ENCODE results near the gene BUD13. TPM values are rescaled to one million over a fixed set of nuclear protein-coding genes. Genes with fewer than 3 reads are reported as not detected.

Gene BUD13
- total and polyA plus RNA-seq, 2 experiments from 2014 or later = 17.0 to 24.8 TPM

GRCh38 chr11:116701876-116702275 lies 70.9 kb downstream of the BUD13 start:
- TF ChIP-seq CREB1 (CRISPR knock-in tag; IDR thresholded peaks at IDR 0.05; ENCODE audit: low read depth) = no peak
- TF ChIP-seq NANOG (IDR thresholded peaks at IDR 0.05; ENCODE audit: borderline replicate concordance) = no peak
- no peak for TF ChIP-seq ETS1 (IDR thresholded peaks at IDR 0.05)
- TF ChIP-seq ZNF462 (CRISPR knock-in tag; IDR thresholded peaks at IDR 0.05) = no peak
- no peak for TF ChIP-seq REST (IDR thresholded peaks at IDR 0.05; ENCODE audit: unreplicated experiment)
- TF ChIP-seq CTCF (conservative IDR thresholded peaks at IDR 0.05; ENCODE audit: low read depth in 2 of 2) = no peak
- TF ChIP-seq JUNB (IDR thresholded peaks at IDR 0.05; ENCODE audit: unreplicated experiment) = no peak
- TF ChIP-seq EZH2phosphoT487 (IDR thresholded peaks at IDR 0.05; ENCODE audit: unreplicated experiment) = no peak
- TF ChIP-seq STAT1 (IDR thresholded peaks at IDR 0.05; ENCODE audit: unreplicated experiment) = no peak
- TF ChIP-seq POLR2AphosphoS5 (IDR thresholded peaks at IDR 0.05; ENCODE audit: low read depth) = no peak
- no peak for TF ChIP-seq EZH2 (IDR thresholded peaks at IDR 0.05; ENCODE audit: low read depth, unreplicated experiment)
- no peak for TF ChIP-seq ZNF331 (CRISPR knock-in tag; IDR thresholded peaks at IDR 0.05; ENCODE audit: low read depth)
- no peak for TF ChIP-seq ZNF114 (CRISPR knock-in tag; IDR thresholded peaks at IDR 0.05)
- peaks cover 19% of the 10 kb centered on the region for H3K4me1 Mint-ChIP-seq
- Histone ChIP-seq H3K4me1 (ENCODE audit: insufficient read depth) (peaks cover 14% of the 10 kb centered on the region), H2AFZ (no peak overlapping the region), H3K79me2 (replicated peaks; ENCODE audit: insufficient read depth) (no peaks in the 10 kb centered on the region), H3K9me2 (ENCODE audit: insufficient read depth) (0 out of 2 replicates have a peak, but pooled peaks cover 3% of the 10 kb centered on the region), H3K27me3 (ENCODE audit: insufficient read depth) (peaks cover 14% of the 10 kb centered on the region), H3K36me3 (ENCODE audit: insufficient read depth) (no peaks in the 10 kb centered on the region), H3F3A (replicated peaks; ENCODE audit: low read depth) (no peaks in the 10 kb centered on the region), H3K4me3 (no peak overlapping the region), H3K4me2 (no peak overlapping the region), H4K20me1 (replicated peaks; ENCODE audit: insufficient read depth) (no peaks in the 10 kb centered on the region), H3K27ac (ENCODE audit: low read depth) (no peak overlapping the region)
- no peaks in the 10 kb centered on the region for H3K9me3 Mint-ChIP-seq
- peaks cover 9% of the 10 kb centered on the region for H3K27me3 Mint-ChIP-seq (ENCODE audit: insufficient read depth, low read depth, poor library complexity)
- ATAC-seq (no peak), DNase-seq (ENCODE audit: low spot score) (no peak)
- H3K27ac Mint-ChIP-seq = no peak overlapping the region
- H3K36me3 Mint-ChIP-seq (ENCODE audit: low read depth) = no peaks in the 10 kb centered on the region
- H3K4me3 Mint-ChIP-seq = no peak overlapping the region
